Natural killer cell (primary cell): ENCODE measurements around the gene TMEM254. TPM values are rescaled to one million over a fixed set of nuclear protein-coding genes. Genes with fewer than 3 reads are reported as not detected.

Source experiments
- ATAC-seq, 3 donors: fragments of 150-1000 bp in 2 of 3; fragments of 200-7000 bp in 1 of 3; cut with Tn5 transposase; 1 replicate in 1 of 3; 2 replicates in 2 of 3; pipeline ENCODE4 v1.10.0; 2021; ENCODE audit warnings: mild to moderate bottlenecking in 2 of 3, moderate library complexity in 2 of 3
- DNase-seq, 2 donors: peaks; one replicate each; pipeline versions ENCODE4 v3.0.0 to v3.0.0-alpha.2; 2013 to 2021; ENCODE audit warnings: mixed read lengths in 1 of 2
- H3K27ac ChIP-seq: one replicate; pipeline ENCODE4 v1.5.1; 2013; ENCODE audit warnings: mild to moderate bottlenecking, low read length
- H3K27me3 ChIP-seq: one replicate; pipeline ENCODE4 v1.6.1; 2013; ENCODE audit warnings: low read length; ENCODE audit not compliant: control insufficient read depth, insufficient read depth
- H3K36me3 ChIP-seq: one replicate; pipeline ENCODE4 v1.6.1; 2013; ENCODE audit warnings: low read length; ENCODE audit not compliant: control insufficient read depth, insufficient read depth
- H3K4me1 ChIP-seq: one replicate; pipeline ENCODE4 v1.6.1; 2013; ENCODE audit warnings: low read length; ENCODE audit not compliant: control insufficient read depth, insufficient read depth
- H3K4me3 ChIP-seq: one replicate; pipeline ENCODE4 v1.5.1; 2013; ENCODE audit warnings: low read length
- H3K9me3 ChIP-seq: one replicate; pipeline ENCODE4 v1.6.1; 2013; ENCODE audit warnings: low read length; ENCODE audit not compliant: control insufficient read depth, insufficient read depth
- H3K27ac Mint-ChIP-seq, 2 donors: one replicate each; pipeline ENCODE4 v1.8.0; 2022; ENCODE audit warnings: mild to moderate bottlenecking in 2 of 2, mixed read lengths in 2 of 2, moderate library complexity in 1 of 2
- H3K27me3 Mint-ChIP-seq, 2 donors: one replicate each; pipeline ENCODE4 v1.8.0; 2022; ENCODE audit warnings: low read depth in 2 of 2, mixed read lengths in 2 of 2
- H3K36me3 Mint-ChIP-seq: one replicate; pipeline ENCODE4 v1.8.0; 2022; ENCODE audit warnings: mixed read lengths
- H3K4me1 Mint-ChIP-seq, 2 donors: one replicate each; pipeline ENCODE4 v1.8.0; 2022; ENCODE audit warnings: mixed read lengths in 2 of 2
- H3K4me3 Mint-ChIP-seq: one replicate; pipeline ENCODE4 v1.8.0; 2022; ENCODE audit warnings: mild to moderate bottlenecking, moderate library complexity, mixed read lengths
- H3K9me3 Mint-ChIP-seq, 2 donors: one replicate each; pipeline ENCODE4 v1.8.0; 2022; ENCODE audit warnings: mixed read lengths in 2 of 2
- WGBS: methylation state at CpG from one replicate; pipeline ENCODE4 v1.1.7; 2013; ENCODE audit warnings: missing lambda C conversion rate; ENCODE audit not compliant: insufficient coverage; 5-methylcytosine and 5-hydroxymethylcytosine counted together
- intact Hi-C: fragments of 100-400 bp; cut with micrococcal nuclease; formaldehyde crosslinking; loops from one replicate; pipeline ENCODE4 v1.14.2; 2022
- total RNA-seq, 4 donors: library from RNA; stranded (reverse); fragments of 120-200 nt in 1 of 4; gene quantifications; one replicate each; pipeline versions ENCODE4 v1.2.3 to v1.2.4, GENCODE V29; 2013 to 2022
- TF ChIP-seq, protein P1 (sequence below): fragments of 200-600 bp; IDR thresholded peaks from one replicate; pipeline ENCODE4 v1.8.0; 2022; ENCODE audit warnings: antibody characterized with exemption

Gene TMEM254
- total RNA-seq, 3 donors from 2014 or later (not counting 1 experiment from before 2014, with no cell fraction given): 7.1 to 11.1 (median 10.3) TPM

DNA sequence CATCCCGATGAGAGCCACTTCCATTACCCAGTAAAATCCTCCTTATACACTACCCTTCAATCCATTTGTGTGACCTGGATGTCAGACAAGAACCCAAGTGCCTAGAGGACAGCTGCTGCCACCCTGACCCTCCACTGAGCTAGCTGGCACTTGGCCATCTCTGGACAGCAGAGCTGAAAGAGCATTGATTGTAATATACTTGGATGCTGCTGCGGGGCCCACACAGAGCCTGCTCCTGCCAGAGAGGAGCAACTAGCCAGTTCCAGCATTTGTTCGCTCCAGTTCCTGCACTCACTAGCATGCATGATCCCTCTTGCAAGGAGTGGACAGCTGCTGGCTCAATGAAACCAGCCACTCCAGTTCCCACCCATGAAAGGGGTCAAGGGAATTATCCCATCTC is 8.4 kb upstream of the TMEM254 start:
- intact Hi-C loops: no loop called here

DNA sequence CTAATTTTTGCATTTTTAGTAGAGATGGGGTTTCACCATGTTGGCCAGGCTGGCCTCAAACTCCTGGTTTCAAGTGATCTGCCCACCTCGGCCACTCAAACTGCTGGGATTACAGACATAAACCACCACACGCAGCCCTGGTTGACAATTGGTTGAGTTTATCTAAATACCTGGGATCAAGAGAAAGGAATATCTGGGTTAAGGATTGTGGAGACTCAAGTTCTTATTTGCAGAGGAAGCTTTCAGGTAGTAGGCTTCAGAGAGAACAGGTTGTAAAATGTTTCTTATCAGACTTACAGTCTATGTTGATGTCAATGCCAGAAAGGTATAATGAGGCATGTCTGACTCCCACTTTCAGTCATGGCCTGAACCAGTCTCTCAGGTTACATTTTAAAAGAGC is 5.9 kb upstream of the TMEM254 start:
- ATAC-seq (no peak), DNase-seq (no peak)
- Mint-ChIP-seq H3K27me3 (peaks cover 7 to 8% of the 10 kb centered on the region in 2 donors), H3K4me3 (no peak overlapping the region), H3K4me1 (no peaks in the 10 kb centered on the region), H3K27ac (no peak overlapping the region), H3K36me3 (no peaks in the 10 kb centered on the region), H3K9me3 (no peaks in the 10 kb centered on the region)
- TF ChIP-seq, protein P1, sequence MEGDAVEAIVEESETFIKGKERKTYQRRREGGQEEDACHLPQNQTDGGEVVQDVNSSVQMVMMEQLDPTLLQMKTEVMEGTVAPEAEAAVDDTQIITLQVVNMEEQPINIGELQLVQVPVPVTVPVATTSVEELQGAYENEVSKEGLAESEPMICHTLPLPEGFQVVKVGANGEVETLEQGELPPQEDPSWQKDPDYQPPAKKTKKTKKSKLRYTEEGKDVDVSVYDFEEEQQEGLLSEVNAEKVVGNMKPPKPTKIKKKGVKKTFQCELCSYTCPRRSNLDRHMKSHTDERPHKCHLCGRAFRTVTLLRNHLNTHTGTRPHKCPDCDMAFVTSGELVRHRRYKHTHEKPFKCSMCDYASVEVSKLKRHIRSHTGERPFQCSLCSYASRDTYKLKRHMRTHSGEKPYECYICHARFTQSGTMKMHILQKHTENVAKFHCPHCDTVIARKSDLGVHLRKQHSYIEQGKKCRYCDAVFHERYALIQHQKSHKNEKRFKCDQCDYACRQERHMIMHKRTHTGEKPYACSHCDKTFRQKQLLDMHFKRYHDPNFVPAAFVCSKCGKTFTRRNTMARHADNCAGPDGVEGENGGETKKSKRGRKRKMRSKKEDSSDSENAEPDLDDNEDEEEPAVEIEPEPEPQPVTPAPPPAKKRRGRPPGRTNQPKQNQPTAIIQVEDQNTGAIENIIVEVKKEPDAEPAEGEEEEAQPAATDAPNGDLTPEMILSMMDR: no peak
- Histone ChIP-seq H3K36me3 (no peaks in the 10 kb centered on the region), H3K9me3 (no peaks in the 10 kb centered on the region), H3K4me3 (no peak overlapping the region), H3K4me1 (no peaks in the 10 kb centered on the region), H3K27me3 (no peaks in the 10 kb centered on the region), H3K27ac (no peak overlapping the region)
- 90% methylated on average over 2 of the region's 2 CpGs for WGBS
- intact Hi-C loops: no loop called here

More for the DNA sequence above, 8.4 kb upstream of the TMEM254 start:
- Mint-ChIP-seq H3K4me1 (no peaks in the 10 kb centered on the region), H3K27me3 (peaks cover 7 to 11% of the 10 kb centered on the region in 2 donors), H3K27ac (no peak overlapping the region), H3K4me3 (no peak overlapping the region), H3K36me3 (no peaks in the 10 kb centered on the region), H3K9me3 (no peaks in the 10 kb centered on the region)
- no peak for ATAC-seq
- no peak for DNase-seq
- H3K27ac ChIP-seq: no peak overlapping the region
- TF ChIP-seq, protein P1: no peak
- no peaks in the 10 kb centered on the region for H3K36me3 ChIP-seq
- no peak overlapping the region for H3K4me3 ChIP-seq
- H3K27me3 ChIP-seq: no peaks in the 10 kb centered on the region
- H3K4me1 ChIP-seq: no peaks in the 10 kb centered on the region
- 97% methylated on average over 3 of the region's 3 CpGs for WGBS
- no peaks in the 10 kb centered on the region for H3K9me3 ChIP-seq

DNA sequence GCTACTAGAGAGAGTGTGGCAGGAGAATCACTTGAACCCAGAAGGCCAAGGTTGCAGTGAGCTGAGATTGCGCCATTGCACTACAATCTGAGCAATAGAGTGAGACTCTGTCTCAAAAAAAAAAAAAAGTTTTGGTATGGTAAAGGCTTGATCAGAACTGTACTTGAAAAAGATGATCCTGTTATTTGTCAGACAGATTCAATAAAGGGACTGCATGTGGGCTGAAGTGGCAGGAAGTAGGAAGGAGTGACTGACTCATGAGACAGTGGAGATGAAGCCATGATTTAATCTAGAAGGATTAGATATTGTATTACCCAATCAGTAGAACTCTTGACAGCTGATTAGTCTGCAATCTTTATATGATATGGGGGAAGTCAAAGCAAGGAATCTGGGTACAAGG is 2.7 kb upstream of the TMEM254 start:
- TF ChIP-seq, protein P1: no peak
- no peak overlapping the region for H3K4me3 ChIP-seq
- no peaks in the 10 kb centered on the region for H3K9me3 ChIP-seq
- no peaks in the 10 kb centered on the region for H3K36me3 ChIP-seq
- H3K27me3 Mint-ChIP-seq: peaks cover 0 to 2% of the 10 kb centered on the region in 2 donors
- peaks cover 14% of the 10 kb centered on the region for H3K4me1 ChIP-seq
- intact Hi-C loops: no loop called here
- H3K4me3 Mint-ChIP-seq: peak overlapping the region; percentile 4
- DNase-seq: no peak
- WGBS: 95% methylated on average over 1 of the region's 1 CpG
- no peaks in the 10 kb centered on the region for H3K27me3 ChIP-seq
- H3K9me3 Mint-ChIP-seq: no peaks in the 10 kb centered on the region
- H3K27ac ChIP-seq: no peak overlapping the region
- H3K36me3 Mint-ChIP-seq: no peaks in the 10 kb centered on the region
- H3K4me1 Mint-ChIP-seq: peaks cover 20% of the 10 kb centered on the region in 2 donors
- no peak for ATAC-seq
- no peak overlapping the region for H3K27ac Mint-ChIP-seq

- H3K4me3 ChIP-seq: peak overlapping the region; percentile 100
- TF ChIP-seq, protein P1: no peak
- WGBS: 30% methylated on average over 14 of the region's 14 CpGs
Measured at GRCh38 chr10:80077869-80078447, 507 bp upstream of the TMEM254 start.

More at GRCh38 chr10:80077869-80078447, 507 bp upstream of the TMEM254 start:
- no peak for DNase-seq
- H3K4me1 Mint-ChIP-seq: peaks cover 20% of the 10 kb centered on the region in 2 donors
- peaks cover 14% of the 10 kb centered on the region for H3K4me1 ChIP-seq
- H3K36me3 ChIP-seq: no peaks in the 10 kb centered on the region
- ATAC-seq: no peak
- no peaks in the 10 kb centered on the region for H3K9me3 ChIP-seq
- peak overlapping the region; percentile 99 for H3K4me3 Mint-ChIP-seq
- peaks cover 0 to 2% of the 10 kb centered on the region in 2 donors for H3K27me3 Mint-ChIP-seq
- H3K27me3 ChIP-seq: no peaks in the 10 kb centered on the region
- intact Hi-C loops: no loop called here
- peak overlapping the region; percentile 91 to 97 for H3K27ac Mint-ChIP-seq
- no peaks in the 10 kb centered on the region for H3K9me3 Mint-ChIP-seq
- H3K27ac ChIP-seq: peak overlapping the region; percentile 96
- no peaks in the 10 kb centered on the region for H3K36me3 Mint-ChIP-seq
